HG02973 (cell line): ENCODE measurements around the gene TMCC2.

Source experiments
- ATAC-seq: cut with Tn5 transposase; IDR thresholded peaks from one replicate; pipeline ENCODE4 v1.9.1; 2021; ENCODE audit warnings: moderate library complexity; ENCODE audit not compliant: unreplicated experiment

Gene TMCC2

DNA sequence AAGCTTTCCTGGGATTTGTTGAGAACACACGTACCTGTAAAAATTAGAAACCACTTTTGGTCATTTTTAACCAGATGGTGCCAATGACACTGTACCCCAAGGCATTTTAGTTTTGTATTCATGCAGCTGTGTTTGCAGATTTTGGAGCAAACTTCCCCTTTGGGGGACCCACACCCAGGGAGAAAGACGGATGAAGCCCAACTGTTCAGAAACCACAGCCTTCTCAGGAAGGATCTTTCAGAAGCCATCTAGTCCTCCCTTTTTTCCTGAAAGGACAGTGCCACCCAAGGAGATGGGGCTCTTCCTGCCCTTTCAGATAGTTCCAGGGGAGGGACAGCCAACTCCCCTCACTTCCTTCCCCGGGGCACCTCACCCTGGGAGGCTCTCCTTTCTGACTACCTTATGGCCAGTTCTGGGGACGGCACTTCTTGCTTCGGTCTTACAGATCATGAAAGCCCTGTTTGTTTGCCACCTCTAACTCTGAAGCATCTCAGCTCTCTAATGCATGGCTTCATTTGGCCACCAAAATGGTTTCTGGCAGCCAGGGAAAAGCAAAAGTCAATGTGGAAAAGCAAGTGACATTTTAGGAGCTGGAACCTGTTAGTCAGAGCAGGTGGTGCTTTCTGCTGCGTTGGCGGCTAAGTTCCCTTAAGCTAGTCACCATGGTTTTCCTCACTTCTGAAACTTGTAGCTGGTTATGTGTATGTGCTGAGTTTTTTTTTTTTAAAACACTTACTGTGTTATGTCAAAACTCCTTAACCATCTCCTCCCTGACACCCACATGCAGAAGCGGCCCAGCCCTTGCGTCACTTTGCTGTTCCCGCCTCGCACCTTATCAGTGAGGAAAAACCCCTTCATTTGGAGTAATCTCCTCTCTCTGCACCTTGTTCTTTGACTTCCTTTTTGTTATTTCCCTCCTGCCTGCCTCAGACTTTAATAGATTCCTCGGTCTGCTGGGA lies 10.1 kb downstream of the TMCC2 start:
- no peak for ATAC-seq

DNA sequence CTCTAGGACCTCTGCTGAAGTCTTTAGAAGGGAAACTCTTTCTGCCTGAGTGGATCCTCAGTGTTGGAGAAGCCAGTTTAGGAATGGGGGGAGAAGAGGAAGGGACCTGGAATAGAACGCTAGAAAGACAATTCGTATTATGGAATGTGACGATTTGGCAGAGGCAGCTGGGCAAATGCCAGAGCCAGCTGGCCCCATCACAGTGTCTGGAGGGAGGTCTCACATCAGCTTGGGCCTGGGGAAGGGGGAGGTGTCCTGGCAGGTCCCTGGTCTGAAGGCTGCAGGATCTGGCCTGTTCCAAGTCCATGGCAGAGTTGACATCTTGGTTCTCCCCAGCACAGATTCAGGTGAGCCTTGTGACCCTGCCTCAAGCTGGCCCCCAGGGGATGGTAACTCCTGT lies 11.3 kb downstream of the TMCC2 start:
- ATAC-seq: no peak

DNA sequence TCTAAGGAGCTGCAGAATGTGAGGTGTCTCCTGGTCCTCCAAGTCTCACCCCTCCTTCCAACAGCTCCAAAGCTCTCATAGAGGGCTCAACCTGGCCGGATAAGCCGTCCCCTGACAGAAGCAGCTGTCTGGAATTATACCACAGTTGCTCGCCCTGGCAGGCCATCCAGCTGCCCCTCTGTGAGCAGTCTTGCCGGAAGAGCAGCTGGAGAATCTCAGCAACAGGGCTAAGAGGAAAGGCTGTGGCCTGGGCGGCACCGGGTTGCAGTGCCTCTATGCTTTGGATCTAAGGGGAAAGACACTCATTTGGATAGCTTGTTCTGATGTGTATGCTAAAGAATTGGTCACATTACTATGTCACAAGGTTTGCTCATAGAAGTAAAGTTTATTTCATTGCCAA lies 12.4 kb downstream of the TMCC2 start:
- no peak for ATAC-seq

DNA sequence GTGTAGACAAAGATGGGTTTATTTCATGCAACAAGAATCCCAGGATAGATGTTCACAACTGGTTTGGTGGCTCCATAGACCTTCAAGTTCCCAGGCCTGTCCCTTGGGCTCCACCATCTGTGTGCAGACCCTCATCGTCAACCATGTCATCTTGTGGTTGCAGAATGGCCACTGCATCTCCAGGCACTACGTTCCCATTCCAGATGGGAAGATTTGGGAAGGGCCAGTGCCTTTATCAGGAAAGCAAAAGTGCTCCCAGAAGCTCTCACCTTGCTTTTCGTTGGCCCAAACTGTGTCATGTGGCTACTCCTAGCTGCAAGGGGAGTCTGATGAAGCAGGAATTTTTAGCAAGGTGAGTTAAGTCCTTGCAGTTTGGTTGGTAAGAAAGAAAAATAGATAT lies 12.8 kb downstream of the TMCC2 start:
- ATAC-seq: no peak

DNA sequence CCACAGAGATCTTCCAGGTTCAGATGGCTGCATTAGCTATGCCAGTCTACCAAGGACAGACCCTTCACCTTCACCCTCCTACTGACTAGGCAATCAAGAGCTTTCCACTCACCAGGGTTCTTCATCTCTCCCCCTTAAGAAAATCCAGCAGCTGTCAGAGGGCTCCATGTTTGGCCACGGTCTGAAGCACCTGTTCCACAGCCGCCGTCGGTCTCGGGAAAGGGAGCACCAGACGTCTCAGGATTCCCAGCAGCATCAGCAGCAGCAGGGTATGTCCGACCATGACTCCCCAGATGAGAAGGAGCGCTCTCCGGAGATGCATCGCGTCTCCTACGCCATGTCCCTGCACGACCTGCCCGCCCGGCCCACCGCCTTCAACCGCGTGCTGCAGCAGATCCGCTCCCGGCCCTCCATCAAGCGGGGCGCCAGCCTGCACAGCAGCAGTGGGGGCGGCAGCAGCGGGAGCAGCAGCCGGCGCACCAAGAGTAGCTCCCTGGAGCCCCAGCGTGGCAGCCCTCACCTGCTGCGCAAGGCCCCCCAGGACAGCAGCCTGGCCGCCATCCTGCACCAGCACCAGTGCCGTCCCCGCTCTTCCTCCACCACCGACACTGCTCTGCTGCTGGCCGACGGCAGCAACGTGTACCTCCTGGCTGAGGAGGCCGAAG lies 13.8 kb downstream of the TMCC2 start:
- no peak for ATAC-seq

DNA sequence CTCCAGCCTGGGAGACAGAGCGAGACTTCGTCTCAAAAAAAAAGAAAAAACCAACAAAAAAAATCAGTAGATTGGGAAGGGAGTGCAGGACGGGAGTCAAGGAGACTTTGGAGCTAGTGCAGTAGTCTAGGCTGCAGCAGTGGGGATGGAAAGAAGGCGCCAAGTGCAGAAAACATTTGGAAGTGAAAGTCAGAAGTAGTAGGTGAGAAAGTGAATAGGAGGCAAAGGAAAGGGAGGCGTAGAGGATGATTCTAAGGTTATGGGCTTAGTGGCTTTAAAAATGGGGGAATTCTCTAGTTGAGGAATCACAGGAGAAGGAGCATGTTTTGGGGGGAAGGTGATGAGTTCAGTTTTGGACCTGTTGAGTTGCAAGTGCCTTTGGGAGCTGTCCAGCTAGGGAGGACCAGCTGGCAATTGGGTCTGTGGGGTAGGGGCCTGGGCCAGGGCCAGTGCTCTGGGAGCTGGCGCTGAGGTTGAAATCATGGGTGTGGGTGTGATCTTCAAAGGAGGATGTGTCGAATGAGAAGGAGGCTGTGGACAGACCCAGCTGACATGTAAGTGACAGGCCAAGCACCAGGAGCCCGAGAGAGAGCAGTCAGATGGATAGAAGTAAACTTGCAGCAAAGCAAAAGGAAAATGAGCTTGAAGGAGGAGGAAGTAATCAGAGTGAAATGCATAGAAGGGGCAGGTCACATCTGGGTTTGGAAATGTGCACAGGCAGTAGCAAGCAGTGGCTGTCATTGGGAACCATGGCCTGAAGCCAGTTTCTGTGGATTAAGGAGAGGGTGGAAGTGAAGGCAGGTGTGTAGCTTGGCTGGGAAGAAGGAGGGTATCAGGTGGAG lies 15.8 kb downstream of the TMCC2 start:
- ATAC-seq: no peak

DNA sequence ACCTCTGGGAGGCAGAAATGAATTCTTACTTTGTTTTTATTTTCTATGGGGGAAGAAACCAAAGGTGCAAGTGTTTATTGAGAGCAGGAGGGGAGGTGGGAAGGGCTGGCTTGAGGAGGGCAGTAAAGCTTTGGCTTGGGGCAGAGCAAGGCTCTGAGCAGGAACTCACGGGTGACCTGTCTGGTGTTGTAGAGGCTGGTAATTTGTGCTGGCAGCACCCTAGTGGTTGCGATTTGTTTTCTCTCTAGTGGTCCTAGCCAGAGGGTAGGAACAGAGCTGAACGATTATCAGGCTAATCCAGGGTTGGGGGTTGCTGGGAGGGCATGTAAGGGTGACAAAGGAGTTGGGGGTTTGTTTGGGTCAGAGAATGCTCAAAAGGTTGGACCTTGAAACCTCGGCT lies 16.6 kb downstream of the TMCC2 start:
- ATAC-seq: no peak

DNA sequence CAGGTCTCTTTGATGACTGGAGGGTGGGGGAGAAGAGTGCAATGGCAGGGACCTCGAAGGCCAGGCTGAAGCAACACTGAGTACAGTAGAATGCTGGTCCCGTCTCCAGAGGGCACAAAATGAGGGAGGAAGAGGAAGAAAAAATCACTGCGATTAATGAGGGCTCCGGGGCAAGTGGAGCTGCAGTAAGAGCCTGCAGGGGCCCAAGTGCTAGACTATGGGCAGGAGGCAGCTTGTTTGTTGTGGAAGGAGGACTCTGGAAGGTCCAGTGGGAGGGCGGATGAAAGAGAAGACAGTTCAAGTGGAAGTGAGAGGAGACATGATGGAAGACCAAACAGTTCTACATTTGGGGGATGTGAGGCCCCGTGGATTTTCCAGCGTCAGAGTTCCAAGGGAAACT lies 17.4 kb downstream of the TMCC2 start:
- no peak for ATAC-seq

DNA sequence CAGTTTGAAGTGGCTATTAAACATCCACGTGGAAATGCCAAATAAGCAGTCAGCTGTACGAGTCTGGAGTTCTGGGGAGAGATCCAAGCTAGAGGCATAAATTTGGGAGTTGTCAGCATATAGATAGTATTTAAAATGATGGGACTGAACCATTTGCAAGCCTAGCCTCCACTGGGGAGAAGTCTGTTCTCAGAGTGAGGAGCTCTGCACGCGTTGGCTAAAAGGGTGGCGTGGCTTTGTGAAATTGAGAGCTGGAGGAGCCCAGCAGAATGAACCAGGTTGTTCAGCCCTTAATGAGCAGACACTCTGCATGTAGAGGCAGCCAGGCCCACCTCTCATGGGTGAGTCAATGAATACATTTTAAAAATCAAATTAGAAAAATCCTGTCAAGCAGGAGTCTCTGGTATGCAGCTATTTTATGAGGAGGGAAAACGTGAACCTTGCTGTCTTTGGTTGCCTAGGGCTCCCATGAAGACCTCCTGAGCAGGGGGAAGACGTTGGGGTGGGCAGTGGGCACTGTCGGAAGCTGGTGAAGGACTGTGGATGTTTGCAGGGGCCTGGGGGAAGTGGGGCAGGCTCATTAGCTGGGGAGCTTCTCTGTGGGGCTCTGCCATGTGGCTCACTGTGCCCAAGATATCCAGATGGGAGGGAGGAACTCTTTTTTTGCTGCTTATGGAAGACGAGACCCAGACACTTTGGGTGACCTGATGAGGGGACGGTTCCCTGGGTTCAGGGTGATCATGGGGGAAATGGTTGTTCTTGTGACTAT lies 18.8 kb downstream of the TMCC2 start:
- ATAC-seq: no peak

DNA sequence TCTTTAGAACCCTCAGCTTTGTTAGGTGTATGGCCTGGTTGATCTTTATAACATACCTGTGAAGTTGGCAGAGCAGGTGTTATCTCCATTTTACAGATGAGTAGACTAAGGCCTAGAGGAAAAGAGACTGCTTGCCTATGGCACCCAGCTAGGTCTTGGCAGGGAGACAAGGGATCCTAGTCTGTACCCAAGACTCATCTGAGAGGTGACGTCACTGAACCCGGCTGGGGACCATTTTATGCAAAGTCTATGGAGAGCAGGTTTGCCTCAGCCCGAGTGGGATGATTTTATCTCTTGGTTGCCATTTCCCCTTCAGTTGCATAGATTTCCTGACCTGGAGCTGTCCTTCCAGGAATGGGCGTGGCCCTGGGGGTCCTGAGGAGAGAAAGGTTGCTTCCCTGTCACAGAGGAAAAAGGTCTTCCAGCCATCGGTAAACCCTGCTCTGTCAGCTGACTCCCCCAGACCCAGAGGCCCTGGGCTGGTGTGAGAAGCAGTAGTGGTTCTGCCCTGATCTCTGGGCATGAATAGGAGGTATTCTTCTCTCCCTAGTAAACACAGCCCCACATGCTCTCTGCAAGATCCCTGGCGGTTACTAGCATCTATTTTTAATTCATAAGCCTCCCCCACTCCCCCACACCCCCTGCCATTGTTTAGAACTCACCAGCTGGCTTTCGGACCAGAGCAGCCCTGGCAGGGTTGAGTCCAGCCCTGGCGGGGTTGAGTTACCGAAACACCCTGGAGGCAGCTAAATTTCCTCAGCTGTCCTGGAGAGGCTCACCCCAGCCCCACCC lies 19.6 kb downstream of the TMCC2 start:
- no peak for ATAC-seq

DNA sequence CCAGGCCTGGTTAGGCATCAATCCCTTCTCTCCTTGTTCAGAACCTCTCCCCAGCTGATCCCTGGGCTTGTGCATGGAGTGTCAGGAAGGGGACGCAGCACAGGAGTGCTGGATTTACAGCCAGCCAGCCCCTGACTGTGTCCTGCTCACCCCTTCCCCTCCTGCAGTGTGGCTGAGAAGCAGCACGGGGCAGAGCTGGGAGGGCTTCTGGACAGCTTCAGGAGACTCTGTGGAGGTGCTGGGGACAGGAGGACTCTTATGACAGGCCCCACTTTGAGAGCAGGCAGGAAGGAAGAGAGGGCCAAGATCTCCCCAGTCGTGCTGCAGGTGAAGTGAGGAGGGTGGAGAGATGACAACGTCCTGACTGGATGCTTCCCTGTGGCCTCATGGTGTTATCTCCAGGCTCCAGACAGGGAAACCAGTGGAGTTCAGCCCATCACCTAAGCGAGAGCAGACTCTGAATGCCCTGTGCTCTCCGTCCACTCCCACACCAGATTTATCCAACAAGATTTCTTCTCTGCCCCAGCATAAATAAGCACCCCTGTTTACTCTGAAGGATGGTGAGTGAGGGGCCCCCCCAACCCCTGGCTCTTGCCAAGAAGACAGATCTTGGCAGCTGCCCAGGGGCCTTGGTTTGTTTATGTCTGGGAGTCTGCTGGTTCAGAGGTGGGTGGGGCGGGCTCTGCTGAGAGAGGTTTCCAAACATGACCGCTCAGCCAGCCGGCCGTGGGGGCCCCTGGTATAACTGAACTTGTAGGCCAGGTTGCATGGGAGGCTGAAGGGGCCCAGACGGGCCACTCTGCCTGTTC lies 21.3 kb downstream of the TMCC2 start:
- no peak for ATAC-seq

DNA sequence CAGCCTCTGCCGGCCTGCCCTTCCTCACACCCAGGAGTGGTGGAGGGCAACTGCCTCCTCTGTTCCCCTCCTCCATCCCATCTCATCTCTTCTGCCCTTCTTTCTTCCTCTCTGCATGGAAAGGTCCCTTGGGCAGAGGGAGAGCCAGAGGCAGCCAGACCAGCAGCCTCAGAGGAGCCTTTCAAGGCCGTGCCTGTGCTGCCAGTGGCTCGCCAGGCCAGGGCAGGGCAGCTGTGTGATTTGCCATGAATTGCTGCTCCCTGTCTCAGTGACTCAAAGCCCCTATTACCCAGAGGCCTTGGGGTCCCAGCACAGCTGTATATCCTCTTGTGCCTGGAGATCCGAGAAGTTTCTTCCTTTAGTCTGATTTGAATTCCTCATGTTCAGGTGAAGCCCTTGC lies 21.9 kb downstream of the TMCC2 start:
- ATAC-seq: no peak

DNA sequence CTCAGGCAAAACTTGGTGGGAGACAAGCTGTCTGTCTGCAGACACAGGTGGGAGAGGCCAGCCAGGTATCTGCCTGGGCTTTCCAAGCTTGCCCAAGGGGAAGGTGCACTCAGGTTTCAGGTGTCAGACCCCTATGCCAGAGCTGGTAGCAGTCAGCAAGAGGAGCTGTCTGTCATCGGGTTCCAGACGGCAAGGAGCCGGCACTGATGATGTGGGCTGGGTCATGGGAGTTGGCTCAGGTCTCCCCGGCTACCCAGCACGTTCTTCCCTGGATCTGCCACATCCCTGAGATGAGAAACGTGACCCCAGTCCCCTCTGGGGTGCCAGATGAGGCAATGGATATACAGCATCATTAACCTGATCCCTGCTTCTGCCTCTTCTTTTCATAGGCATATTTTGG lies 23.0 kb downstream of the TMCC2 start:
- no peak for ATAC-seq

DNA sequence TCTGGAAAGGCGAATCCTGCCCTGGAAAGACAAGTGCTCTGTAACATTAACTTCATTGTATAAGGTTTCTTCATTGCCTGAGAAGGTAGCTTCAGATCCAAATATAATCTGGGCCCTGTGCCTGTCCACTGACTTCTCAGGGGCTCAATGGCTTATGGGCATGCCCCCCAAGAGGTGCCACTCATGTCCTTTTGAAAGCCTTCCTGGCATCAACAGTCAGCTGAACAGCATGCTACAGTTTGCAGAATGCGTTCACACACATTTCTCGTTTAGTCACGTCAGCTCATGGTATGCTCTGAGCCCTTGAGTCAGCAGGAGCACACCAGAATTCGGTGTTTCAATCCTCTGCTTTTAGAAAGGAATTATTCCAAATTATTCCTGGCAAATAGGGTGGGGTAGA lies 23.8 kb downstream of the TMCC2 start:
- ATAC-seq: no peak

DNA sequence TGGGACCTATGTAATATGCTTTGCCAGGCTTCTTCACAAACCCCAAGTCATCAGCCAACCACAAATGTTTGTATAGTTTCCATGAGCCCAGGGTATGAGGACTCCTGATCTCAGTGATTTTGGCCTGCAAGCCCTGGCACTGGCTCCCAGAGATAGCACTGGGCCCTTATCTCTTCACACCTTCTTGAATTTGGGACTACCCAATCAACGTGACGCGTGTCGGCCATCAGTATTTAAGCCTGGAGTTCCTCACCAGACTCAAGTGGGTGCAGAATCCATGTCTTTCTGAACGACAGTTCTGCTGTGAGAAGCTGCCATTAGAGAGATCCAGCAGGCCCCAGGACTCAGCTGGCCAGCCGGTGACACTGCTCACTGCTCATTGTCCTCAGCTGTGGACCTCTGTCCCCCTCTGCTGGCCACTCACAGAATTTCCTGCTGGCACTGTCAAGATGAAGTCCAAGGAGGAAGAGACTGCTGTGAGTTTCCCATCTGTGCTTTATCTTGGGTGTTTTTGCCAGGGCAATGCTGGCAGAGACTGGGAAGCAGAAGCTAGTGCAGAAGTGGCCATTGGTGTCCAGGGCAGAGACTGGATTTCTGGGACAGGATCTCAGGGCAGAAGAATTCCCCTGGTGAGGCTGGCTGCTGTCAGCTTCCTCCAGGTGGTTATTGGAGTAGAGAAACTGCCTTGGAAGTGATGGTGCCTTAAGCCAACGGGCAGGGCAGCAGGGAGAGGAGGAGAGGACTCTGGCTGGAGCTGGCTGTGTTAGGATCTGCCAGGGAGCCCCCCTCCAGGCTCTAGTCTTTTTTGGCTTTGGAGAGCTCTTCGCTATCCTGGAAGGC lies 28.4 kb downstream of the TMCC2 start:
- ATAC-seq: no peak

DNA sequence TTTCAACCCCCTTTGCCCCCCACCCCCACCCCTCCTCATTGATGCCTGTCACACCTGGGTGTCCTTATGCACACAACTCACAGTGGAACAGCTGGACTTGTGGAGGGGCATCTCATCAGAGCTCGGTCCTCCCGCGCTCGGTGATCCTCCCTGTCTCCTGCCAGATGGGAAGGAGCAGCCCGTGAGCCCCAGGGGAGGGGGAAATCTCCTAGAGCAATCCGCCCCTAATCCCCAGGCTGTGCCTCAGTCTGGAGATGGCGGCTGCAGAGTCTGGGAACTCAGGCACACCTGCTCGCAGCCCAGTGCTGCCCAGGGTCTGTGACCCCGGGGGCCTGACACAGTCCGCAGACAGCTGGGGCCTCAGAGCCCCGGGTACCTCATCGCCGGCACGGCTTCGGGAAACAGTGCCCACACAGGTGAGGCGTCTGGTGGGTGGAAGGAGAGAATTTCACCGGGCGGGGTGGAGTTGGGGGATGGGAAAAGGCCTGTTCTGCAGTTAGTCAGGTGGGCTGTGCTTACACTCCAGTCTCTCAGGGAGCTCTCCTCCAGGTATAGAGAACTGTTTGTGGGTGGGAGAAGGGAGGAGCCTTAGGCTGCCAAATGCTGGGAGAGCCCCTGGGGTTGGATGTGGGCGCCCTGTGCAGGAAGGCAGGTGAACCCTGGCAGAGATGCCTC lies 29.3 kb downstream of the TMCC2 start:
- ATAC-seq: no peak

DNA sequence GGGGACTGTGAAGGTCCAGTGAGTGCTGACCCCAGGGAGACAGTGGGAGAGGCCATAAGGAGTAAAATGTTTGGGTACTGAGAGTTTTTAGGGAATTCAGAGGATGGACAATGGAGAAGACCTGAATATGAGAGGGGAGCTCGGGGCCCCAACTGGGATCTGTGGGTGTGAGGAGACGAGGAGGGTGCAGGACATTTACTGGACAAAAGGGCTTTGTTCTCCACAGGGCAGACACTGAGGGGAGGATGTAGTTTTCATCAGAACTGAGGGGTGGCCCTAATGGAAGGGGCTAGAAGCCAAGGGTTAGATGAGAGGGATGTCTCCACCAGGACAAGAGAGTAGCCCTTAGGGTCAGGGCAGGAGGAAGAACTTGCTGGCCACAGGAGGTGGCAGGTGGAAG lies 30.0 kb downstream of the TMCC2 start:
- ATAC-seq: no peak

DNA sequence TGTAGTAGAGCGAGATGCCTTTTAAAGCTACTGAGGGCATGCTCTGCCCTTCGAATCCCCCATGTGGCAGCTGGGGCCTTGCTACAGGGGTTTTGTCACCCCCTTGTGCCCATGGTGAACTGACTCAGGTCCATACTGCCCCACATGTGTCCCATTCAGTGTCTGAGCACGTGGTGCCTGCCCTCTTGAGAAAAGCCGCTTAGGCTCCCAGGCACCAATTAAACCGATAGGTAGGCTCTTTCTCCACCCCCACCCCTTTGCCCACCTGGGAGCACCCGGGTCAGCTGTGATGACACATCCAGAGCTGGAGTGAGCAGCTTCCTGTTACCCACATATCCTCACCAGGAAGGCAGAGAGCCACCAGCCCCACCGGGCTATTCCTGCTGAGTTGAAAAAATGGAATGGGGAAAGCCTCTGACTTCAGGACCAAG lies 30.5 kb downstream of the TMCC2 start:
- ATAC-seq: no peak
